Stimulated activated CD4-positive, alpha-beta T cell treated with anti-CD3 and anti-CD28 coated beads, Interleukin-15, amount 100 ng/mL, for 1 hour (primary cell): ENCODE results near the gene FAM72B.
"Not testable (repeated sequence)": the region's sequence is repeated elsewhere in the genome, so short reads cannot be mapped to it uniquely, and the experiment has no call there.

Source experiments
- DNase-seq, 2 donors: peaks; one replicate each; pipeline ENCODE4 v3.0.0-alpha.2; 2020; ENCODE audit warnings: low read depth in 1 of 2, low spot score in 1 of 2

FAM72B gene

DNA sequence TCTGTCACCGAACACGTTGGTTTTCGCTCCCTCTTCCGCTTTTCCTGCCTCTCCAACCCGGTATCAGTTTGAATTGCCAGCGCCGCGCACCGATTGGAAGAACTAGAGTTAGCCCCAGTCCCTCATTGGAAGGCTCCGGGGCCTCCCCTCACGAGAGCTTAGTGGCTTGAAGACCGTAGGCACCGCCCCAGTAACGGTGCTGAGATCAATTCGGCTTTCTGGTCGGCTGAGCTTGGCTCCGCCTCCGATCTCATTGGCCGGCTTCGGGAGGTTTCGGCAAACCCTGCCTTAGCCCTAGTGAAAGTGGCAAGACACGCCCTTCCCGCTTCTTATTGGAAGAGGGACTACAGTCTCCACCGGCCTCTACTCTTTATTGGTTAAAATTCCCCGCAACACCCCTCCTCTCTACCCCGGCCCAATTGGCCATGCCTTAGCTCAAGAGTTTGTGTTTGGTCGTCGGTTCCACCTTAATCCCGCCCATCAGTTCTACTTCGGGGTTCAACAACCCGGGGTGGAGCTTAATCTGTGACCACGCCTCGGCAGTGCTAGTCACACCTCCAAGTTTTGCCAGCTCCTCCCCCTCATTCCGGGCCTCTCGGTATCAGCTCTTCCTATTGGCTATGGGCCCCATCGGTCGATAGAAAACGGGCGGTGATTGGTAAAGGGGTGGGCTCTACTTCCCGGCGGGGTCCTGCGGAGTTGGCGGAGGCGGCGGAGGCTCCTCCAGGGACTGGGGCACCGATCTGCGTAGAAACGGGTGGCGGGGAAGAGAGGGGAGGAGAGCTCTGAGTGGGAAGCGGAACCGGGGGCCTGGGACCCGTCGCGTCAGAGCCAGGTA is at the start of gene FAM72B, which contains the start of gene SRGAP2C:
Gene FAM72B (minus strand): TSS at position 51 of the 838 bp plus-strand sequence. CDS start 851 bp downstream, outside the sequence.
Gene SRGAP2C (plus strand): TSS at position 686 of the 838 bp plus-strand sequence. CDS start 2,472 bp downstream, outside the sequence.
- DNase-seq, result peak; percentile 72 to 81

DNA sequence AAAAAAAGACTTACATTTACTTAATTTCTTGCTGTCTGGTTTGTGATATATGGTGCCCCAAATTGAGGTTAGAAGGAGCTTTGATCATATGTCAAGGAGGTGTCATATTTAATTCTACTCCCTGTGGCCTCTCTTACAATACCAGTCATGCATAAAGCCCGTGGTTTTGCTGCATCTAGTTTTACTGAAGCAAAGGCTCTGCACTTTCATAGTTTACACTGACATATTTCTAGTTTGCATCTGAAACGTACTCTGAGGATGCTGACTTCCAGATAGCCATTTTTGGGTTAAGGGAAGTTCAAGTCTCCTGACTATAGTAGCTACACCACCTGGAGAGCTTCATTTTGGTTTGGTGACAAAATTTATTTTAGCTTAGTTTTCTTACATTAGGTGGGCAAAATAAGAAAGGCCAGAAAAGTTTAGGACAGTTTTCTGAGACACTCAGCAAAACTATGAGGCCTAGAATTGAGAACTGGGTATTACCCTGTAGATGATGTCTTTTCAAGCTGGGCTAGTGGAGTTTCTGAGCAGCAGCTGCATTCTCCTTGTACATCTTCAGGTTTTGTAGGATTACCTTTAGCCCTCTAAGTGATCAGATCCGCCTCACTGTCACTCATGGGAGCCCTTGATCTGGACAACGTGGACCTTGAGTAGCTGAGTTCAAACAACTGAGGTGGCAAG is 48.4 kb upstream of the FAM72B start:
- DNase-seq, result not testable (repeated sequence)

DNA sequence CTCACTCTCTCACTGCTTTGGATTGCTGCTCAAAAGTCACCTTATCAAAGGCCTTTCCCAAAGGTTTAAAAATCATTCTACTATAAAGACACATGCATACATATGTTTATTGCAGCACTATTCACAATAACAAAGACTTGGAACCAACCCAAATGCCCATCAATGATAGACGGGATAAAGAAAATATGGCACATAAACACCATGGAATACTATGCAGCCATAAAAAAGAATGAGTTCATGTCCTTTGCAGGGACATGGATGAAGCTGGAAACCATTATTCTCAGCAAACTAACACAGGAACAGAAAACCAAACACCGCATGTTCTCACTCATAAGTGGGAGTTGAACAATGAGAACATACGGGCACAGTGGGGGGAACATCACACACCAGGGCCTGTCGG is 46.5 kb upstream of the FAM72B start:
- DNase-seq, result not testable (repeated sequence)

DNA sequence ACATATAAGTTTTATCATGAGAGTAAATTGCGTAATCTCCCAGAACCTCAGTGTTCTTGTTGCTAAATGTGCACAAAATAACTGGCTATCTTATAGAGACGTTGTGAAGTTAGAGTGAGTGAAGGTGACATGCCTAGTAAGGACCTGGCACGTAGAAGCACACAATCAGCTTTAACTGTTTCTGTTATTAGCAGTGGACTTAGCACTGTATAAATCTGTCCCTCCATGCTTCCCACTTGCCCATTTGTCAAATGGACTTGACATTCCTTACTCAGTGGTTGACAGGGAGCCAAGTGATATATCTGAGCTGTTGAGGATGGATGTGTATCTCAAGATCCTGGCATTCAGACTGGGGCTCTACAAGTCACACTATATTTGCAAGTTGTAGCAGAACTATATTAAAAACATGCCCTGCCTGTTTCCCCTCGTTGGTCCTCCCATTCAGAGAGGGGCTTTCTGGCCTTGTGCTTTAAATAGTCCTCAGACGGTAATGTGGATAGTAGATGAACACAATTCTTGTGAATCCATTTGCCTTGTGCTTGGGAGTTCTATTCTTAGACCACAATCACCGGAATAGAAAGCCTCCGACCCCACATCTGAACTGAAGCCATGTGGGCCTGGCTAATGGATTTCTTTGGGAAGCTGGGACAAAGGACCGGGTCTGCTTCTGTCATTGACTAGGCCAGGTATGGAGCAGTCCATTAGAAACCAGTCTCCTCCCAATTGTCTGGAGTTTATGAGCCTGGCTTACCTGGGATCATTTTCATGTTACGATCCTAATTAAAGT is 43.6 kb upstream of the FAM72B start:
- not testable (repeated sequence) for DNase-seq

DNA sequence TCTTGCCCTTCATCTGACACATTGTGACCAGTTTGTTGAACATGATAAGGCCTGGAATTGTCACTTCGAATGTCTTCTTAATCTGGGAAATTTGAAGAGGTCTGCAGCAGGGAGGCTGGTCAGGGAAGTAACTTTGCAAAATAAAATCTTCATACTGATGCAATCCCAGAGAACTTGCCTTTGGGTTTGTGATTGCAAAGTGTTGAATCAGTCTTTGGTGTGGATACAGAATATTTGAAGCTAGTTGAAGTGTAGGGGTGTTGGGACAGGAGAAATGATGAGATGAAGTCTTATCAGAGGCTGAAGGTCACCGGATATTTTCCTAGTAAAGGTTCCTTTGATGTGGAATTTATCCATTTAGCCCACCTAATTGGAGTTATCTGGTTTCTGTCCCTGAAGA is 42.8 kb upstream of the FAM72B start:
- DNase-seq, result not testable (repeated sequence)

DNA sequence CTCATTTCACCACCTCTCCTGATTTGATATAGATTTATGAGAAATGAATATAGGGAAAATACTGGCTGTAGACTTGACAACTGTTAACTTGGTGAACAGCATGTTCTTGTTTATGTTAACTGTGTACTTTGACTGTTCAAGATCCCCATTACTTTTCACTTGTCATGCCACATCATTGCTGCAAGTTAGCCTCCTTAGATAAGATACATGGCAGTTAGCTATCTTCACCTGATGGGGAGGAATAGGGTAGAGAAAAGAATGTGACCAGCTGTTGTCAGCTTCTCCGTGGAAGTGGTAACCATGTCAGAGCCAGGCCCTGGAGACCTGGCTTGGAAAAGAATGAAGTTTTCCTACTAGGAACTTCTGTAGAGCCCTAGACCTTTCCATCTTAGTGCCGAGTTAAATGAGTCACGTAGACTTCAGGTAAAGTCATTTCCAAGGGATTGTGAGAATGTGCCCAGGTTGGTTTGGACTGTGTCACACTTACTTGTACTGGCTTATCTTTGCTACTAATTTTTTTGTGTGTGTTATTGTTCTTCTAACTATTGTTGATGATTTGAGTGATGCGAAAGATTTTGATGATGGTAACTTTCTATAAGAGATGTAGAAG is 42.3 kb upstream of the FAM72B start:
- not testable (repeated sequence) for DNase-seq

DNA sequence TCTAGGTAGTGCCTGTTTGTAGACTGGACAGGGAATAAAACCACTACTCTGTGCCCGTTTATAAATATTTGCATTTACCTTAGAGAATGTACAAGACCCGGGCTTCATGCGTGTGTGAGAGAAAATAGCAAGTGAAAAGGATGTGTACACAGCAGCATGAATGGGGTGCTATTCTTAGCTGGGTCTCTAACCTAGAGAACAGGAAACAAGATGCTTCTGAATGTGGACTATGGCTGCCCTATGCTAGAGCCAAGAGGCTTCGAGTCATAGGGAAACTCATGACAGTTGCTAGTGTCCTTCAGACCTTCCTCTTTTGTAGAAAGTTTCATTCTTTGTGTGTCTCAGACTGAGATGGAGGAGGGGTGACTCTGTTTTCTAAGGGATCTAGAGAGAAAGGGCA is 40.6 kb upstream of the FAM72B start:
- DNase-seq, result not testable (repeated sequence)

DNA sequence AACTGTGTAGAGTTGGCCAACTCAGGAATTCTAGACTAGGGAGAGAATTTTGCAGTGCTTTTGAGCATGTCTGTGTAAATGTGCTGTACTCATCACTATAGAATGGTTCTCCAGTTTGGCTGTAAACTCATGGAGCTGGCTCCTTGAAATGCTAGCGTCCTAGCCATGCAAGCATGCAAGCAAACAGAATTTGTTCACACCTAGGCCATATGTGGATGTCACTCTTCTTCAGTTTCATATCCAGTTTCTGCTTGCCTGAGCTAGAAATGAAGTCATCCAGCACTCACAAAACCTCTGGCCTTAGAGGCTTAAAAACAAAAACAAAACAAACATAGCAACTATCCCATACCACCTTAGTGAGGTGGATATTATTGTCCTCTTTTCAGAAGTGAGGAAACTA is 37.6 kb upstream of the FAM72B start:
- not testable (repeated sequence) for DNase-seq

DNA sequence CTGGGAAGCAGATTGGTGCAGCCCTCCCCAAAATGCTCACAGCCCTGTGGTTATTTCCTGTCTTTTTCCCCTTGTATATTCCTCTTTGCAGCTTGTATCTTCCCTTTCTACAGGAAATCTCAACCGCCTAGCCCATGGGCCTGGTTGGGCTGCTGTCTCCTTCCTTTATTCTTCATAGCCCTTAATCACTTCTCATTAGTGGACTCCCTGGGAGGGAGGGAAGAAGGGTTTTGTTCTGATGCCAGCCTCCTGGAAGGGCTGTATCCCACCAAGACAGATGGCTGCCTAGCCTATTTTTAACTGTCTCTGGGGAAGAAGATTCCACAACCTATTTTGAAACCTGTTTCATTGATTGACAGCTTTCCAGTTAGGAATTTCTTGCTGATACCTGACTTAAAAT is 32.5 kb upstream of the FAM72B start:
- not testable (repeated sequence) for DNase-seq

DNA sequence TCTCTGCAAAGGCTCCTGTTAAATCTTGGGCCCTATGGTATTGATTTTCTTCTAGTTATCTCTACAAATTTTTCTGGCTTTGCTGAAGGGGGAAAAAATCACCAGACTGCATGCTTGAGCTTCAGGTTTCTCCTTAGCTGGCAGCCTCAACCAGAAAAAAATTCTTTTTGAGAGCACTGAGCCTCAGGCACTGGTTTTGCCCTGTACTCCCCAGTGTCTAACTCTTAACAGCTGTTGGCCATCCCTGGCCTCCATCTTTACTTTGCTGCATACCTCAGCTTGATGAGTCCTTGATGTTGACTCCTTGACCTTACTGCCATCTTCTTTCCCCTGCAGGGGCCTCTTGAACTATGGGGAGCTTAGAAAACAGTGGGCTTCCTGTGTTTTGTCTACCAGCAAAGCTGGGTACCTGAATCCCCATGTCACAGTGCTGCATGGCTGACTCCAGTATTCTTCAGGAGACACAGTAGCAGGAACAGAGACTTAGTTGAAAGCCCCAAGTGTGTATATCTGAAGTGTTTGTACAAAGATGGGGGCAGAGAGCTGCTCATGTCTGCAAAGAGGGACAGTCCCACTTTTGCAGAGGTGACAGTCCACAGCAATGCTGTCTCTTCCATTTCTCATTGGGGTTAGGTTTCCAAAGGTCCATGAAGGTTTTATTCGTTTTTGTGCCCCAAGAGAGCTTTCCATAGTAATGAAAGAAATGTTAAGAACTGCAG is 31.7 kb upstream of the FAM72B start:
- not testable (repeated sequence) for DNase-seq

DNA sequence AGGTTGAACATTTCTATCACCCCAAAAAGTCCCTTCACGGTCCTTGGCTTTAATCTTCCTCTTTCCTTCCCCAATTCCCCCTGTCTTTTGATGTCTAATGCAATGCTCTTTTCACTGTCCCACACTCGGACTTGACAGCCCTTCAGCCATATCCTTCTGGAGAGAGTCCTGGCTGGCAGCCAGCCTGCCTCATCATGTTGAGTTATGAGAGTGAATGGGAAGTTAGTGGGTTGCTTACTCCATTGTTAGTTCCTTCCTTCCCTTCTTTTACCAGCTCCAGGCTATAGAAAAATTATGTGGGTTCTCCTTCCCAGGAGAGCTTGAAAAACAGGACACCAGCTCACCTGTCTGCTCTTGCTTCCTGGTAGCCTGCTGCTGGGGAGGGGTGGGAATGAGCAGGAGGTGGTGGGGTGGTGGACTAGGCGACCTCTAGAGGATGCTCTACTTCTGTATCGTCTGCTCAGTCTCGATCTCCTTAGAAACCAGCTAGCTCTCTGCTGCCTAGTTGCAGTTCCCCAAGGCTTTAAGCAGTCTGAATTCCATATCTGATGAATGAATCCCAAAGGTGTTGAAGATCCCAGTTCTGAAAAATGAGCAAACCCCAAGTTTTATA is 30.5 kb upstream of the FAM72B start:
- not testable (repeated sequence) for DNase-seq

DNA sequence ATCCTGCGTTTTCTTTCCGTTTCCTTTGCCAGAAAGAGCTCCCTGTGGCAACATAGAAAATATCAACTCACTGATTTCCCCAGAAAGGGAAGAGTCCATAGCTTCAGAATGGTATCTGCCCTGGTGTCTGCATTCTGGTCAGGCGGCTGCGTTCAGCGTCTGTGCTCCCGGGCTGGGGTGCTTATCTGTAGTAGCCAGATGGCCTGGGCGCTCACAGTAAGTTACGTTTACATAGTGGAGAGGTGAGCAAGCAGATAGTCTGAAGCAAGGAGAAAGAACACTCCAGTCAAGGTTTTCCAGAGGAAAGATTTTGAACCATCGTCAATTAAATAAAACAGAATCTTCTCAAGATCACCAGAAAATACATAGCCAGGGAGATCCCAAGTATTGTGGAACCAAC is 29.4 kb upstream of the FAM72B start:
- DNase-seq, result not testable (repeated sequence)

DNA sequence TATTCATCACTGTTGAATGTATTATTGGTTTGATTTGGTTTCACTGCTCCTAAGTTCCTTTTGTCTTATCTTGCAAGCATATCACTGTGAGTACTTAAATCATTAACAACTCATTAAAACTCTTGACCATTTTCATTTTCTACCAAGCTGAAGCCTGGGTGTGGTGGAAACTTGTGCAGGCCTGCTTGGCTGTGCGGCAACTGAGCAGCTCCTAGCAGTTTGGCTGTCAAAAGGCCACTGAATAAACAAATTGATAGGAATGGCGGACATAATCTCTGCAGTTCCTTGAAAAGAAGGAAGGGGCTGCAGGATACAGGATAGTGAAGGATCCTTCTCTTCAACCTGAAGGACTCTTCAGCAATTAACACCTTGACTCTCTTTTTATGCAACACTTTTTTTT is 26.6 kb upstream of the FAM72B start:
- not testable (repeated sequence) for DNase-seq

DNA sequence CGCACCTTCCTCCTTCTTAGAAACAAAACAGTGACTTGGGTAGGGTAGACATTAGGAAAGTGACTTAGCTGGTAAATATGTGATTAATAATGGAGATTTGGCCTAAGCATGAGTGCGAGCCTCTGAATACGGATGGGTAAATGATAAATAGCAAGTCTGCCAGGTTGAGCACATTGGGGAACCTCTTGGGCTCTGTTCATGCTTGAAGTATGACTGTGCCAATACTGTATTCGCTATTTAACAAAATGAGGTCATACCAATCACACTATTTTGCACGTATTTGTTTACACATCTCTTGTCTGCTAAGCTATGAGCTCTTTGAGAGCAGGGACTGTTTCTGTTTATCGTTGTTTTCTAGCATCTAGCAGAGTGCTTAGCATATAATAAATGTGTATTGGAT is 24.2 kb upstream of the FAM72B start:
- DNase-seq, result not testable (repeated sequence)

DNA sequence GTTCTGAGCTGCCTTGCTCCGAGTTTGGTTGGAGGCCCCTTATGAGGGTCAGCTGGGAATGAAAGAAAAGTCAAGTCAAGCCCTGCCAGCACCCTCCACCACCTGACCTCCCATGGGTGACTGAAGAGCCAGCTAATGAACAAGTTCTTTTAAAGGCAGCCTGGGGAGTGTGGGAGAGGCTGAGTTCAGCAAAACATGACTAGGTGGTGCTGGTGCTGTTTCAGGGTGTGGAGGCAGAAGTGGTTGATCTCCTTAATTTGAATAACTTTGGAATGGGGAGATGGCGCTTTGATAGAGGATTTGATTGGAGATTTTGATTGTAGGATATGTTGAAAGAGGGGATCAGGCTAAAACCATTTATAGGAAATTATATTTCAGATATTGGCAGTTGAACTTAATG is 23.2 kb upstream of the FAM72B start:
- DNase-seq, result not testable (repeated sequence)

DNA sequence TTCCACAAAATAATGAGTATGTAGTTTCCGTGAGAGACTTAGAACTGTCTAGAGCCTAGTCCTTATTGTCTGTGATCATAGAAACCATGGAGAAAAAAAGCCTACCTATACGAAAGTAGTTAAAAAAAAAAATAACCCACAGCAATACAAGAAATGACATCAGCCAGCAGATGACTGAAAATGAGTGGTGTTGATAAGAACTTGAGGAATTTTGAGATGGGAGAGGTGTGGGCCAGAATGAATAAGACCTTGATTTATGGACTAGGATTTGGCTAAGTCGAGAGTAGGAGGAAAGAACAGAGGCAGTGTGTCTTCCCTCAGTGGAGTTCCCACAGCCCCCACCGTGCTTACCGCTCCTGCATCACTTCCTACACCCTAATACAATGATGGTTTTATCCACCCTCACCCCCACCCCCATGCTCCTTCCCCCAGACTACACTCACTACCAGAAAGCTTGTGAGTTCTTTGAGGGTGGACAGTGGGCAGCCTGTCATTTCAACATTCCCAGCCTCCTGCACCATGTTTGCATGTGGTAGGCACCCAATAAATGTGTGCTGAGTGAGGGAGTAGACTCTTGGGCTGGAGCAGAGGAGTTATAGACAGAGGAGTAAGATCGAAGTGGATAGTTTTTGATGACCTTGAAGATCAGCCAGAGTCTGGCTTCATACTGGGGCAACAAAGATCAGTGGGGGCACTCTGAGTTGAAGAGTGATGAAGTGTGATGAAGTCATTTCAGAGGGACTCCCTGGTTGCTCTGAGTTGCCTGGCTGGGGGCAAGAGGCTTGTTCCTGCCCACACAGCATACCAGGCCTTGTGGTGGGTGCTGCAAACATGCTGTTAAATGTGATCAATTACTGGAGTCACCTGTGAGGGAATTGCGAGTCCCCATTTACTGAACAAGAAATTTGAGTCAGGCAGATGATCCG is 21.9 kb upstream of the FAM72B start:
- DNase-seq, result not testable (repeated sequence)

DNA sequence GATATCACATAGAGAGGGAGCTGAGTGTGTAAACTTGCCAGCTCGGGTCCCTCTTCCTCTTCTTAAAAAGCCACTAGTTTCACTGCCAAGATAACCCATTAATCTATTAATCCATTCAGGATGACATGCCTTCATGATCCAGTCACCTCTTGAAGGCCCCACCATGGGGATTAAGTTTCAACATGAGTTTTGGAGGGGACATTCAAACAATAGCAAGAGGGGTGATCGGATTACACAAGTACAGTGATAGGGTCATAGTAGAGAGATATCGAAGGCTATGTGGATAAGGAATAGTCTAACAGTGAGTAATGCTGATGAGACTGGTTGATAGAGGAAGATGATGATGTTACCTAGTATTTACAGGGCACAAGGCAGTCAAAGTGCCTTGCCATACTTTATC is 18.8 kb upstream of the FAM72B start:
- DNase-seq, result not testable (repeated sequence)
